ENCODE results near the gene BTBD9.

The BTBD9 gene

DNA sequence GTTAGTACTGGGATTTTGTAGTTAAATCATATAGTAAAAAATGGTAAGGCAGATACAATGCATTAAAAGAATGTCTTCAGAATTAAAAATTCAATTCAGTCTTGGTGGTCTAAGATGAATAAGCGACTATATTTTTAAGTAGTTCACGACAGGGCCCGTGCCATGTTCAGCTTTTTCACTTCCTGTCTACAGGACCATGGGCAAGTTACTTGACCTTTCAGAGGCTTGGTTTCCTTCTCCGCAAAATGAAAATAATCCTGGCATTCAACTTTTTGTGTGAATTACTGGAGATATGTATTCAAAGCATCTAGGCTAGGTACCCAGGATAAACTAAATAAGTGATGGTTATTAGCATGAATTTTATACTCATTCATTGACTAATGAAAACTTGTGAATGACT is 216.0 kb downstream of the BTBD9 start:
- no peak for DNase-seq

DNA sequence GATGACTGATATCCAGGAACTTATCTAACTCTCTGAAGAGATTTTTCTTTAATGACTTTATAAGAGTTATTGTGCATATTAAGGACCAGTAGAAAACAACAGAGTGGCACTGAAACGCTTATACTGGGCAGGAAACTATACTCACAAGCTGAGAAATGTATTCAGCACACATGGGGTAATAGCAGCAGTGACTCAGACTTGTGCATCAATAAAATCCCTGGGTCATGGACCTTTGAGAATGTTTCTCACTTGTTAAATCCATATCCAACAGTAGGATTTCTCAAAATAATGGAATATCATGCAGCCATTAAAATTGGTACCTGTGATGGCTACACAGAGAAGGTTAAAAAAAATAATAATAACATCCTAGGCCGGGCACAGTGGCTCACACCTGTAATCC is 219.5 kb downstream of the BTBD9 start:
- no peak for DNase-seq

DNA sequence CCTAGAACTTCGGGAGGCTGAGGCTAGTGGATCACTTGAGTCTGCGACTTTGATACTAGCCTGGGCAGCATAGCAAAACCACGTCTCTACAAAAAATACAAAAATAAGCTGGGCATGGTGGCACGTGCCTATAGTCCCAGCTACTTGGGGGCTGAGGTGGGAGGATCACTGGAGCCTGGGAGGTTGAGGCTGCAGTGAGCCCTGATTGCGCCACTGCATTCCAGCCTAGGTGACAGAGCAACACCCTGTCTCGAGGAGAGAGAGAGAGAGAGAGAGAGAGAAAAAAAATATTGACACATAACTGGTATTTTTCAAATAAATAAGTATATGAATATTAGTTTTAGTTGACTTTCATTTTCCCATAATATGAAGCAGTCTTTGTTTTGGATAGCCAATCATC is 222.2 kb downstream of the BTBD9 start:
- no peak for DNase-seq

DNA sequence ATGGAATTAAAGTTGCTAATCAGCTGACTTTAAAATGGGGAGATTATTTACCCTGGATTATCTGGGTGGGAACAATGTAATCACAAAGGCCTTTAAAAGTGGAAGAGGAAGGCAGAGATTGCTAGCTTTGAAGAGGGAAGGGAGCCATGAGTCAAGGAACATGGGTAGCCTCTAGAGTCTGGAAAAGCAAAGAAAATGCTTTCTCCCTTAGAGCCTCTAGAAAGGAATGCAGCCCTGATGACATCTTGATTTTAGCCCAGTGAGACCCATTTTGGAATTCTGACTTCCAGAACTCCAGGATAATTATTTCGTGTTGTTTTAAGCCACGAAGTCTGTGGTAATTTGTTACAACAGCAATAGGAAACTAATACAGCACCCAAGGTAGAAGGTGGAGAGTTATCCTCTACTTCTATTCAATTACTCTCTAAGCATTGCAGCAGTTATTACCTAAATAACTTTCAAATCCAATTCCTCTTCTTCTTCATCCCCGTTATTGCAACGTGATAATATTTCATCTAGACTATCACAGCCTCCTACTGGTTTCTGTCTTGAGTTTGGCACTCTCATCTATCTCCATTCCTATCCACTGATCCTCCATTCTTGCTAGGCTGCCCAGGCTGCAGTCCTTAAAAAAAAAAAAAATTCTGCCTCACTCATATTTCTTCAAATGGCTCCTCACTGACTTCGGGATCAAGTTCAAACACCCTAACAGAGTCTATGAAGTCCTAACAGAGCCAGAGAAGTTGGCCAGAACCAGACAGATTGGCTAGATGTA is 224.3 kb downstream of the BTBD9 start:
- DNase-seq, result no peak

DNA sequence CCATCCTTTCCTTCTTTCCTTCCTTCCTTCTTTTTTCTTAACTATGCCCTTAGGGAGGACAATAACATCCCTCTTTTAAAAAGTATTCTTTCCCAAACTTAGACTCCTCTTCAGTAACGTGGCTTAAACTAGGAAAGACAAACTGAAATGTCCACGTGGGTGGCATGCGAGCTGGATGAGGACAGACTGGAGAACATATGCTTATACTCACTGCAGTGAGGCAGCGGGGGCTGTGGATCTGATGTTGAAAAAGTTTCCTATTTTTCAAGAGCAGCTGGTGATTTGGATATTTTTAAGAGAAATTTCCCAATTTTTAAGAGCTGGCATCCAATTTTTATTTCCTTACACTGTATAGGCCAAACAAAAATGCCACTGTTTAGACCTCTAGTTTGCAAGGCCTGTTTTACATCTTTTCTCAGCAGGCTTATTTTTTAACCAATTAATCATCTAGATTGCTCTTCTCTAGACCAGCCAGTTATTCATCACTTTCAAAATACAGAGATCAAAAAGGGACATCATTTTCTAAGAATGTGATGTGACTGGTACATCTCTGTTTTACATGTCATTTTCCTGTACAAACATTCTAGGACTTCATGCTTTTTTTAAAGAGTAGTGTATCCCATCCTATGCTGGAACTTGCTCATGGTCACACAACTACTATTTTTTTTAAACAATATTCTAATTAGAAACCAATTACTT is 226.5 kb downstream of the BTBD9 start:
- DNase-seq, result peak; percentile 5

DNA sequence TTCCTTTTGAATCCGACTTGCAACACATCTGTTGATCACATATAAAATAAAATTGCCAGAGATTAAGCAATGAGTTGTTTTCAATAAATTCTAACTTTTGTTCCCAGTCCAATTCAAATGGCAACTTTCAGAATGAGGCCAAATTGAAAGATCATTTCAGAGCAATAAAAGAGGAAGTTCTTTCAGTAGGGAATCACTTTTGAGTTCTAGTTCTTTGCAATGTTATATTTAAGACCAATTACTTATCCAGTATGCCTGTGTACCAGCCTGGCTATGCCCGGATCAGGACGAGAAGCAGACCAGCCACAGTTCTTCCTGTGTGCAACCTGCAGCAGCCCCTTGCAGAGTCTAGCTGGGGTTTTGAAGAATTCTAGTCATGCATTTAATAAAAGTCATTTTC is 232.5 kb downstream of the BTBD9 start:
- DNase-seq, result no peak

DNA sequence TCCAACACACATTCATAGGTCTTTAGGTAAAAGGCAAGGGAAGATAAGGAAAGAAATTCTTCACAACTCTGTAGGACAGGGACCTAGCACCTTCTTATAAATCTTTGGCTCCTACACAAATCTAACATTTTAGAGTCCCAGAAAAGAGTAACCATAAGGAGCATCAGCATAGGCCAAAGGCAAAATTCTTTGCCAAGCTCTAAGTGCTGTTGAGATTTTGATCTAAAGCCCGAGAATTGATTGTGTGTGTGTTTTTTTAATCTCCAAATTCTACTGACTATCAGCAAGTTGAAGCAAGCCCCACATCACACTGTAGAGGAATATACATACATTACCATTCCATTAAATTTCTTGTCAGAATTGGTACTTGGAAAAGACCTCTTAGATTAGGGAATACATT is 233.6 kb downstream of the BTBD9 start:
- DNase-seq, result no peak

DNA sequence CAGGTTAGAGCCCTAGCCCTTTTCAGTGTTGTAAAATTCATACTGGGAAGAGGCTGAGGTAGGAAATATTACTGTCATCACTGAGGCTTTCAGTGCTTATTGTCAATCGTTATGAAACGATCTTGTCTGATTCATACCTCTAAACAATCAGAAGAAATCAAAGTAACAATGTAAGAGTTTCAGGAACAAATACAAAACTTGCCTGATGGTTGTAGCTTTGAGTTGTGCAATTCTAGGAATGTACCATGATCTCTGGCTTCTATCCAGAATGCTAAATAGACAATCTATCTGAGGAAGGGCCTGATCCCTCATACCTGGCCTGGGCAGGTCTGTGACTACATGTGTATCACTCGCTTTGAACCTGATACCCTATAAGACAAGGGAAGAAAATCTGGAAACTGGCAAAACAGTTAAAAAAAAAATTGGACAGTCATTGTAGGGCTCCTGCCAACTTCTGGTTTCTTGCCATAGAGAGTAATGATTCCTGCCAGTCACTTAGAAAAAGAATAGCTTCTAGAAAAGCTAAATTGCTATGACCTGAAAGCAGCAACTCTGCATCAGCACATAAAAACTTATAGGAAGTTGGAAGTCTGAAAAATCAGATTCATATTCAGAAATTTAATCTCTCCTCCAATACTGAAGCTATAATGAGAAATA is 234.7 kb downstream of the BTBD9 start:
- peak; percentile 13 for DNase-seq

DNA sequence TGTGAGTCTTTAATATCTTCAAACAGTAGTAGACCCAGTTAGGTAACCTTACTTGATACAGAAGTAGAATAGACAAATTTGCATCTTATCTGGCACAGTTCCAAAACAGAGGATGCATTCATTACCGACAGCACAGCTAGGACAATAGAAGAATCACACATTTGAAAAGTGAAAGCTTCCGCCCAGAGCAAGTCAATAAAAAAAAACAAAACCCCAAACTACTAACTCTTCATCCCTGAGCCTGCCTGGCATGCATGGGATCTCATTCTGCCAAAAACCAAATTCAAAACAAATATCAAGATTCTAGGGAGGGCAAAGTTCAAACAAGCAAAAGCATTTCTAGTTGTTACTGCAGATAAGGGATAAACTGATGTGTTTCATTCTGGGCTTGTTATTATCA is 235.4 kb downstream of the BTBD9 start:
- no peak for DNase-seq

DNA sequence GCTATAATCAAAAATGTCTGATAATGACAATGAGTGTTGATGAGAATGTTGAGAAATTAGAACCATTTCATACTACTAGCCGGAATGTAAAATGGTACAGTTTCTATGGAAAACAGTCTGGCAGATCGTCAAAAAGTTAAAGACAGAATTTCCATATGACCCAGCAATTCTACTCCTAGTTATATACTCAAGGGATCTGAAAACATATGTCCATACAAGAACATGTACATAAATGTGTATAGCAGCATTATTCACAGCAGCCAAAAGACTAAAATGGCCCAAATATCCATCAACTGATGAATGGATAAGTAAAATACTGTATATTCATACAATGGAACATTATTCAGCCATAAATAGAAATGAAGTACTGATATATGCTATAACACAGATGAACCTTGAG is 236.2 kb downstream of the BTBD9 start:
- no peak for DNase-seq

DNA sequence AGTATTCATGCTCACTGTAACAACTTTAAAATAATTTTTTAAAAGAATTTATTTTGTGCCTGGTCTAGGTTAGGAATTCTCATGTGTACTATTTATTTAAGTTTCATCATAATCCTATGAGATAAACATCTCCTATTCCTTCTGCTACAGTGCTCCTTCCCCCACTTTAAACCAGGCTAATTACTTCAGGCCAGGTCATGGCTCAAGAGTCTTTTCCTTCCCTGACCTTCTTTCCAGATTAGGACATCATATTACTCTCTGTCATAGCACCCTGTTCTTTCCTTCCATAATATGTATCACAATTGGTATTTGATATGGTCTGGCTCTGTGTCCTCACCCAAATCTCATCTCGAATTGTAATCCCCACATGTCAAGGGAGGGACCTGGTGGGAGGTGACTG is 239.0 kb downstream of the BTBD9 start:
- DNase-seq, result no peak

DNA sequence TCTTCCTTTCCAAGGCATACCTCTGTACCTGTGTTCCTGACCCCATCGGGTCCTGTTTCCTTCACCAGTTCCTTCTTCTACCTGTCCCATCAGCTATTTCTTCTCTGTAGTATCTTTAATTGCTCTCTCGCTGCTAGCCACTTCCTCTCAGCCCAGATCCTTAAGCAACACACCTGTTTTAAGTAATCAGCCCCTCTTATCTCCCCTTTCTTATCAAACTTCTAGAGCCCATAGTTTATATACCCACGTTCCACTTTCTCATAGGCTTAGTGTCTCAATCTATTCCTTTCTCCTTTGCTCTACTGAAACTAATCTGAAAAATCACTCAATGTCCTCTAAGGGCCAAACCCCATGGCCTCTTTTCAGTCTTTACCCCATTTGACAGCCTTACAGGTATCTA is 239.6 kb downstream of the BTBD9 start:
- DNase-seq, result no peak

DNA sequence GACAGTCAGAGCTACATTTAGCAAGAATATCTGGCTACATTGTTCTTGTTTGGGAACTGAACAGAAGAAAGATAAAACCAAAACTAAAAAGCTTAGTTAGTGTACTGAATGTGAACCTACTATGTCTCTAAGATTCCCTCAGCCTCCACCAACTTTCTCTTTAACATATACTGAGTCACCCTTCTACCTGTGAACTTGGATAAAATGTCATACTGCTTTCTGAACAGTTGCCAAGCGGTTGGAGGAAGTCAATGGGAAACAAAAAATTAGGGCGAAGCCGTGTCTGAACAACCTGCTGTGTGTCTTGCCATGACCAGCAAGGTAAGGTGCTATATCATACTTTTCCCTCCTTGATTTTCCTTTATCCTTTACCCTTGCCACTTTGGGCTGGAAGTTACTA is 243.5 kb downstream of the BTBD9 start:
- DNase-seq, result no peak

DNA sequence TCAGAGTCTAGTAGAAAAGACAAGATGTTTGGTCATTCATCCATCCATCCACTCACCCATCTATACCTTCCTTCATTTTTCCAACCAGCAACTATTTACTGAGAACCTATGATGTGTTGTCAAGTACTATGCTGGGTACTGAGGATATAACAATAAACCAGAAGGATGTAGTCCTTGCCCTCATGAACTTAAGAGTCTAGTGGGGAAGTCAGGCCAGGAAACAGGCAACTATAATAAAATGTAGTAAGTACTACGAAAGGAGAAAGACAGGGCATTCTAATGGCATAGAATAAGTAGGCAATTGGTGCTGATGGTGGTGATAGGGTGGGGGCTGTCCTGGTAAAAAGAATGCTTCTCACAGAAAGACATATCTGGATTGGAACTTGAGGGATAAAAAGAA is 245.7 kb downstream of the BTBD9 start:
- no peak for DNase-seq

DNA sequence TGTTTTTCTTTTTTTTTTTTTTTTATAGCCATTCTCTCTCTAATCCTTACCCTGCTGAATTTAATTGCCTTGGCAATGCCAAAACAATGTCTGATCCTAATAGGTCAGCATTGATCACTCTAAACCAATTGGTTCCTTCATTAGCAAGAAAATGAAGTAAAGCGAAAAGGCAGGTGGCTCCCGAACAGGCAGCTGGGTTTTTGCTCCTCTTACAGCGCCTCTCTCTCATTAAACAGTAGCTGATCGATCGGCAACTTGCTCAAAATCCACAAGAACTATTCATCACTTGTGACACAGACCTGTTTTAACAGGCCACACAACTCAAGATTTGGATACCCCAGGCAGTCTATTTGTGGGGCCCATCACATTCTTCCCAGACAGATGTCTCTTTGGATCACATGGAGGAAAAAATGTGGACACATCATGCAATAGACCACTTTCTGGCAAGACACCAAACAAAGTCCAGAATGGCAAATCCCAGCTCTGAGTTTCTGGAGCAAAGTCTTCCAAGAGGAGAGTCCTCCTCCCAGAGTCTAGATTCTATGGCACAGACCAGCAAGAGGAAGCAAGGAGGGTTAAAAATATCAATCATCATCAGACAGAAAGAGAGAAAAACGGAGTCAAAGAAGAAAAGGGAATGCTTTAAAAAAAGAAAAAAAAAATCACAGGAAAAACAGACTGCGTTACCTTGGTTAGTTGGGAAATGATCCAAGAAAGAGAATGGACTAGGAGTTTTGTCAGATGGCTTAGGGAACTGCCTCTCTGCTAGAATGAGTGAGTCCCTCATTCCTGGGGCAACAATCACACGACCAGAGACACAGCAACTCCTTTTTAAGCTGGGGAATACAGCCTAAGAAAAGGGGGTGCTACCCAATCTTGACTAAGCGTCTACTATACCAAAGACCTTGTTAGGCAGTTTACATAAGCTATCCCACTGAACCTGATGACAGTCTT is 247.8 kb downstream of the BTBD9 start:
- DNase-seq, result no peak

DNA sequence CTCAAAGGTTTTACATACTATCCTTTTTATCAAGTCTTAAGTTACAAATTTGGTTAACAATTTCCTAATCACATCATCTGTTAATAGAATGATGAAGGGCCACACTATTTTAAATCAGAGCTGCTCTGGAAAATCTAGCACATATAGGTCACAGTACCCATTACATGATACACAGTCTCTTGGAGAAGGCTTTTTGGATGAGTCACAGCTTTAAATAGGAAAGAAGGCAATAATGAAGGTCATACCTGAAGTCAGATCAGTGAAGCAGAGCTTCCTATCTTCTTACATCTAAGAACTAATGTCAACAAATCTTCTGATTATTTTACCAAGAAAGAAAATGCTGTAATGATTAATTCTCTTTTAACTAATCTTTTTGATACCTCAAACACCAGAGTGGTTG is 248.5 kb downstream of the BTBD9 start:
- peak; percentile 61 for DNase-seq

DNA sequence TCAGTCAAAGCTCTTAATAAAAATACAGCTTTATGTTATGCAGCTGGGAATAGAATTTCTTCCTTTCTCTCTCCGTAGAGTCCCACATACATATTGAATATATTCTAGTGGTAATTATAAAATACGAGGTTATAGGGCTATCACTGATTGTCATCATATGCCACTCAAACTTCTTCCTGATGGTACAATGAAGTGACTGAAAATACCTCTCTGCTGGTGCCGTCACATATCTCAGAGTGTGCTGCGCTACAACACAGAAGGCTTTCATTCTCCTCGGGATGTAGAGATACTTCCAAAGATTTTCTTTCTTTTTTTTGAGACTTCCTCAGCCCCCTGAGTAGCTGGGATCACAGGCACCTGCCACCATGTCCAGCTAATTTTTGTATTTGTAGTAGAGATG is 249.9 kb downstream of the BTBD9 start:
- DNase-seq, result no peak

DNA sequence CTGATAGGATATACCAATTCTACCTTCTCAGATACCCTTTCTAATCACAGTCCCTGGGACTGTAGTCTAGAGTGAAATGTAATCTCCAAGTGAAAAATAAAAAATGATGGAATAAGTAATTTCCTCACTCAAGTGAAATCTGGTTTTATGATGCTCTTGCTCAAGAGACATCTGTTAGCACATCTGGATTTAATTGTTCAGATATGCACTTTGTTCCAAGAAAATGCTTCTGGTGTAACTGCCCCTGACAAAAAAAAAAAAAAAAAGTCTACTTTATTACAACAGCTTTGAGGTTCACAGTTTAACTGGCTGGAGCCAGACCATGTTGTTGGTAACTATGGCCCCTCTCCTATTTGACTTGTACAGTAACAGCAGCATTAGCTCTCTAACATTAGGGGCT is 251.8 kb downstream of the BTBD9 start:
- DNase-seq, result no peak

DNA sequence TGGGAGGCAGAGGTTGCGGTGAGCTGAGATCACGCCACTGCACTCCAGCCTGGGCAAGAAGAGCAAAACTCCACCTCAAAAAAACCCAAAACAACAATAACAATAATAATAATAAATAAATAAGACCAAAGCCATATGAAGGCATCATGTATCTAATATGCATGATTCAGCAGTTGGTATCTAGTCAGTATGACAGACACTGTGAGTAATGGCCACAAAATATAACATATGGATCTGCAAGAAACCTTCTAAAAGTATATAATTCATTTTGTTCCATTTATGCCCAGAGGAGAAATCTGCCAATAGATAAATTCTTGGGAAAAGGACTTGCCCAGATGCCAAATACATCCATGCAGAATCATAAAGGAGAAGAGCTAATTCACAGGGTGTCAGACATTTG is 252.3 kb downstream of the BTBD9 start:
- no peak for DNase-seq

DNA sequence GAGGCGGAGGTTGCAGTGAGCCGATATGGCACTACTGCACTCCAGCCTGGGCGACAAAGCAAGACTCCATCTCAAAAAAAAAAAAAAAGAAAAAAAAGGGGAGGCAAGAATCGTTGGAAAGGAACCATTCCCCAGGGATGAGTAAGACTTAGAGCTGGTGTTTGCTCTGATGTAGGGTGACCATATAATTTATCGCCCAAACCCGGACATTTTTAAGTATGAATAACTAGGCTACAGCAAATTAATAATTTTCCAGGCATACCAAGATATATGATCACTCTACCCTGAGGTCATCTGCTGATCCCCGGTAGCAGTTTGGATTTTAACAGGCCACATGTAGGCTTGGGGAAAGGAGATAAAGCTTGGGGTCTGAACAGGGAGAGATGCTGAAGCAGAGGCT is 260.9 kb downstream of the BTBD9 start:
- peak; percentile 69 for DNase-seq

DNA sequence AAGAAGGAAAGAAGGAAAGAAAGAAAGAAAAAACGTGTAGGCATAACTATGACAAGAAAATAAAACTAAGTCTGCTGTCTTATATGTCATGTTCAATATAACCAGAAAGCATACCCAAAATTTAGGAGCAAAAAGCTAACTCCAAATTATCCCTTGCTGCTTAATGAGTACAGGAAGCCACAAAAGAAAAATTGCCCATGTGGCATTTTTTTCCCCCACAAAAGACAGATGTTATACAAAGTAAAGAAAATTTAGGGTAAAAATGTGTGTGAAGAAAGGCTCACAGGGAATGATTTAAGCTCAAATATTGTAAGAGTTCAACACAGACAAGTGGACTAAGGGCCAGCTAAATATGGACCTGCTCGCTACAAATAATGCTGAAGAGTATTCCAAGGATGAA is 263.8 kb downstream of the BTBD9 start:
- DNase-seq, result no peak

DNA sequence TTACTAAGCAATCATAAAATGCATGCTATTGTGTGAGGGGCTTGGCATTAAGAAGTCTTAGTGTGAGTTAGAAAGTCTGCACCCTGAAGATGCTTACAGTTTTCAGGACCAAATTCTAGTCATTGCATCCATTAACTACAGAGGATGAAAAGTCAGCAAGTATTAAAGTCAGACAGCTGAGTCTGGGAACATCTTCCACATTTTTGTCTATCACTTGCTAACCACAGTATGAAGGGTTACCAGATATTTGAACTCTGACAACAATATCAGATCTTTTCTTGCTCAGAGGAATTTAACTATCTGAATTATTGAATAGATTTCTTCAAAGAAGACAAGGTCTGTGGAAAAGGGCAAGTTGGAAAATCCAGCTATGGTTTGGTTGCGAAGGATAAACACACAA is 264.4 kb downstream of the BTBD9 start:
- DNase-seq, result peak; percentile 9

DNA sequence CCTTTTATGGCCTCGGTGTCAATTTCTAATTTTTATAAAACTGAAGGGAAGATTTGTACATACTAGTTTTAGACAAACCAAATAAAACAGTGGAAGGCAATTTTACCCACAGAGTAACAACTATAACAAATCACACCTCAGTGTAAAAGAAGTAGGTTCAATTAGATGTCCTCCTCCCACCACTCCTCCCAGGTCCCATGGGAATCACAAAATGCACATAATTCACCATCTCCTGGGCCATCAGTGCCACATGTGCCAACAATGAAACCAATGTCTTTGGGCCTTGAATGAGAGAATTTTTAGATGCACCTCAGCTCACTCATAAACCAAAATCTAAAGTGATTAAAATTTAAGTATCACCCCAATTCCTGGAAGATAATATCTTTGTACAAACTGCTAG is 267.8 kb downstream of the BTBD9 start:
- no peak for DNase-seq
